Measurements from ENCODE around the gene CAGE1. TPM values are rescaled to one million over a fixed set of nuclear protein-coding genes. Genes with fewer than 3 reads are reported as not detected.

CAGE1 gene
- polyA plus RNA-seq, 3 donors: not detected

DNA sequence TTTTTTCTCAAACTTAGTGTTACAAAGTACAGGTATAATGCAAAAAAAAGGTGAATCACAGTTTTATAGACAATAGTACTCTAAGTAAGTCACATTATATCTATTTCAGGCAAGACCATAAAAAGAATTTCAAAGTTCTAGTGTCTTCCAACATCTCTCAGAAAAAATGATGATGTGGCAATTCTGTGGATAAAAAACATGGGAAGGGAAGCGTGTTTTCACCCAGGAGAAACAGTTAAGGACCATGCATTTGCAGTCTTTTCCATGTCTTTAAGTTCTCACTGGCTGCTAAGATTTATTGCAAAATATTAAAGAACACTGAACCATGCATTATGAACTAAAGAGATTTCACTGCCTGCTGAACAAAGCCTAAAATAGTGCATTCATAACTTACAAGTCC is 78.4 kb downstream of the CAGE1 start:
- Histone ChIP-seq H3K36me3 (replicated peaks in 1 of 2; ENCODE audit: control insufficient read depth in 1 of 2, insufficient read depth in 2 of 2, low read length in 2 of 2) (peaks cover 34 to 42% of the 10 kb centered on the region in 2 donors), H3K4me3 (replicated peaks in 1 of 3; ENCODE audit: low read depth in 2 of 3, low read length in 3 of 3) (peak overlapping the region in 1 of 3 experiments; percentile 94), H3K9ac (ENCODE audit: insufficient read depth, low read length, poor library complexity, severe bottlenecking) (no peak overlapping the region), H2AFZ (ENCODE audit: insufficient read depth, low read depth, low read length, poor library complexity, severe bottlenecking) (no peak overlapping the region), H4K20me1 (ENCODE audit: insufficient read depth, low read length) (peaks cover 58% of the 10 kb centered on the region), H3K27me3 (ENCODE audit: control insufficient read depth in 2 of 2, insufficient read depth in 2 of 2, low read length in 2 of 2) (no peaks in the 10 kb centered on the region), H3K4me2 (replicated peaks; ENCODE audit: extremely low read depth, low read length, poor library complexity, severe bottlenecking) (peak overlapping the region; percentile 91), H3K79me2 (ENCODE audit: insufficient read depth, low read length) (peaks cover 68% of the 10 kb centered on the region), H3K27ac (ENCODE audit: low read depth in 1 of 2, low read length in 2 of 2) (peak overlapping the region in 1 of 2 donors; percentile 4), H3K9me3 (replicated peaks in 1 of 2; ENCODE audit: control insufficient read depth in 1 of 2, insufficient read depth in 1 of 2, low read length in 2 of 2) (no peaks in the 10 kb centered on the region), H3K4me1 (ENCODE audit: control insufficient read depth in 1 of 2, insufficient read depth in 2 of 2, low read length in 2 of 2) (peaks cover 34 to 53% of the 10 kb centered on the region in 2 donors)
- WGBS (ENCODE audit: insufficient coverage): no CpG with 5 or more reads among the region's 1 CpG
- TF ChIP-seq, protein P1, sequence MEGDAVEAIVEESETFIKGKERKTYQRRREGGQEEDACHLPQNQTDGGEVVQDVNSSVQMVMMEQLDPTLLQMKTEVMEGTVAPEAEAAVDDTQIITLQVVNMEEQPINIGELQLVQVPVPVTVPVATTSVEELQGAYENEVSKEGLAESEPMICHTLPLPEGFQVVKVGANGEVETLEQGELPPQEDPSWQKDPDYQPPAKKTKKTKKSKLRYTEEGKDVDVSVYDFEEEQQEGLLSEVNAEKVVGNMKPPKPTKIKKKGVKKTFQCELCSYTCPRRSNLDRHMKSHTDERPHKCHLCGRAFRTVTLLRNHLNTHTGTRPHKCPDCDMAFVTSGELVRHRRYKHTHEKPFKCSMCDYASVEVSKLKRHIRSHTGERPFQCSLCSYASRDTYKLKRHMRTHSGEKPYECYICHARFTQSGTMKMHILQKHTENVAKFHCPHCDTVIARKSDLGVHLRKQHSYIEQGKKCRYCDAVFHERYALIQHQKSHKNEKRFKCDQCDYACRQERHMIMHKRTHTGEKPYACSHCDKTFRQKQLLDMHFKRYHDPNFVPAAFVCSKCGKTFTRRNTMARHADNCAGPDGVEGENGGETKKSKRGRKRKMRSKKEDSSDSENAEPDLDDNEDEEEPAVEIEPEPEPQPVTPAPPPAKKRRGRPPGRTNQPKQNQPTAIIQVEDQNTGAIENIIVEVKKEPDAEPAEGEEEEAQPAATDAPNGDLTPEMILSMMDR (IDR thresholded peaks at IDR 0.05): no peak
- Mint-ChIP-seq H3K27ac (no peak overlapping the region), H3K4me3 (no peak overlapping the region), H3K27me3 (ENCODE audit: low read depth in 3 of 3) (peaks cover 0 to 1% (median 0%) of the 10 kb centered on the region in 3 donors), H3K36me3 (peaks cover 37 to 44% of the 10 kb centered on the region in 2 donors), H3K4me1 (peaks cover 55% of the 10 kb centered on the region), H3K9me3 (peaks cover 0 to 2% (median 0%) of the 10 kb centered on the region in 7 donors)
- intact Hi-C loops (cut with micrococcal nuclease): loop anchor here in 1 of 2 donors (5.0 kb wide), 1 partner anchor 76 kb away; the partner anchor contains the start of genes CAGE1 and RIOK1
- no peak for DNase-seq

DNA sequence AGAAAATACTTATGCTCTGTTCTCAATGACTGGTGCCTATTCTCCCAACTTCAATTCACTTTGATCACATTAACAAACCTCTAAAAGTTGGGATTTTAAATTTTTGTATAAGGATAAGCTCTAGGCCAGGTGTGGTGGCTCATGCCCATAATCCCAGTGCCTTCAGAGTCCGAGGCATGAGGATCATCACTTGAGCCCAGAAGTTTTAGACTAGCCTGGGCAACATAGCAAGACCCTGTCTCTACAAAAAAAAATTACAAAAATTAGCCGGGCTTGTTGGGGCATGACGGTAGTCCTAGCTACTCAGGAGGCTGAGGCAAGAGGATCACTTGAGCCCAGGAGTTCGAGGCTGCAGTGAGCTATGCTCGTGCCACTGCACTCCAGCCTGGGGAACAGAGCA is 80.5 kb downstream of the CAGE1 start:
- peaks cover 52% of the 10 kb centered on the region for H3K4me1 Mint-ChIP-seq

More for the DNA sequence above, 80.5 kb downstream of the CAGE1 start:
- Histone ChIP-seq H3K79me2 (ENCODE audit: insufficient read depth, low read length) (peaks cover 90% of the 10 kb centered on the region), H3K4me2 (replicated peaks; ENCODE audit: extremely low read depth, low read length, poor library complexity, severe bottlenecking) (no peak overlapping the region), H2AFZ (ENCODE audit: insufficient read depth, low read depth, low read length, poor library complexity, severe bottlenecking) (no peak overlapping the region), H4K20me1 (ENCODE audit: insufficient read depth, low read length) (peaks cover 79% of the 10 kb centered on the region), H3K36me3 (replicated peaks in 1 of 2; ENCODE audit: control insufficient read depth in 1 of 2, insufficient read depth in 2 of 2, low read length in 2 of 2) (peaks cover 55 to 64% of the 10 kb centered on the region in 2 donors), H3K9me3 (replicated peaks in 1 of 2; ENCODE audit: control insufficient read depth in 1 of 2, insufficient read depth in 1 of 2, low read length in 2 of 2) (no peaks in the 10 kb centered on the region), H3K9ac (ENCODE audit: insufficient read depth, low read length, poor library complexity, severe bottlenecking) (no peak overlapping the region), H3K4me3 (replicated peaks in 1 of 3; ENCODE audit: low read depth in 2 of 3, low read length in 3 of 3) (no peak overlapping the region), H3K27ac (ENCODE audit: low read depth in 1 of 2, low read length in 2 of 2) (peak overlapping the region in 1 of 2 donors; percentile 35), H3K4me1 (ENCODE audit: control insufficient read depth in 1 of 2, insufficient read depth in 2 of 2, low read length in 2 of 2) (peaks cover 27 to 47% of the 10 kb centered on the region in 2 donors), H3K27me3 (ENCODE audit: control insufficient read depth in 2 of 2, insufficient read depth in 2 of 2, low read length in 2 of 2) (no peaks in the 10 kb centered on the region)
- intact Hi-C loops (cut with micrococcal nuclease): no loop called here
- Mint-ChIP-seq H3K27me3 (ENCODE audit: low read depth in 3 of 3) (peaks cover 0 to 1% (median 0%) of the 10 kb centered on the region in 3 donors), H3K36me3 (peaks cover 55 to 65% of the 10 kb centered on the region in 2 donors), H3K9me3 (no peaks in the 10 kb centered on the region), H3K4me3 (no peak overlapping the region), H3K27ac (peak overlapping the region in 6 of 7 donors; percentile 37 to 89 (median 65))
- WGBS (ENCODE audit: insufficient coverage): 95% methylated on average over 4 of the region's 5 CpGs
- TF ChIP-seq, protein P1 (IDR thresholded peaks at IDR 0.05): no peak
- DNase-seq: no peak

Measured in CD14-positive monocyte (primary cell).